K562 (cell line): ENCODE data around the gene LRP1. TPM values are rescaled to one million over a fixed set of nuclear protein-coding genes. Genes with fewer than 3 reads are reported as not detected.
A peak's percentile ranks its signal among the peaks of the same experiment; 100 is the strongest.

ENCODE experiments used
- ARID3A ChIP-seq: IDR thresholded peaks from 2 replicates; pipeline ENCODE4 v1.6.1; 2012; ENCODE audit warnings: low read depth, low read length, improper control_type of control experiment, borderline replicate concordance
- ATF7 ChIP-seq: fragments of 450-650 bp; IDR thresholded peaks from 2 replicates; pipeline ENCODE4 v1.7.1; 2014; ENCODE audit warnings: mild to moderate bottlenecking, moderate library complexity
- CREB5 ChIP-seq: fragments of 250-450 bp; sonication (Bioruptor Pico); IDR thresholded peaks from 2 replicates; pipeline ENCODE4 v1.5.0; 2020; ENCODE audit warnings: mild to moderate bottlenecking
- CXXC5 ChIP-seq: fragments of 250-450 bp; sonication (Bioruptor Pico); IDR thresholded peaks from 2 replicates; pipeline ENCODE4 v1.8.0; 2022; ENCODE audit warnings: inconsistent platforms, mild to moderate bottlenecking, moderate library complexity
- DPF2 ChIP-seq: fragments of 450-650 bp; IDR thresholded peaks from 2 replicates; pipeline ENCODE4 v1.6.1; 2016
- HNRNPL ChIP-seq: fragments of 200-400 bp; formaldehyde crosslinking; IDR thresholded peaks from 2 replicates; pipeline ENCODE4 v1.6.1; 2017; ENCODE audit warnings: low read depth, mild to moderate bottlenecking, low read length
- KDM1A ChIP-seq, 2 experiments: fragments of 450-650 bp; IDR thresholded peaks; 2 replicates each; pipeline ENCODE4 v1.6.1; 2016; ENCODE audit warnings: mild to moderate bottlenecking in 2 of 2
- KDM5B ChIP-seq: fragments of 200-600 bp; sonication (generic); IDR thresholded peaks from 2 replicates; pipeline ENCODE4 v1.6.1; 2012; ENCODE audit warnings: low read depth, mild to moderate bottlenecking, moderate library complexity, low read length, control low read depth, inconsistent platforms; ENCODE audit not compliant: insufficient replicate concordance
- MEF2D ChIP-seq: conservative IDR thresholded peaks from 2 replicates; pipeline ENCODE4 v1.6.1; 2016; ENCODE audit warnings: low read depth, missing genetic modification characterization, missing compliant biosample characterization
- MTA2 ChIP-seq: fragments of 450-650 bp; IDR thresholded peaks from 2 replicates; pipeline ENCODE4 v1.6.1; 2016; ENCODE audit warnings: low read depth
- MTA3 ChIP-seq: fragments of 450-650 bp; formaldehyde crosslinking; IDR thresholded peaks from 2 replicates; pipeline ENCODE4 v1.6.1; 2017; ENCODE audit warnings: mild to moderate bottlenecking, borderline replicate concordance
- NR0B1 ChIP-seq: fragments of 450-650 bp; IDR thresholded peaks from one replicate; pipeline ENCODE4 v1.6.1; 2018; ENCODE audit warnings: mild to moderate bottlenecking, moderate library complexity; ENCODE audit not compliant: partially characterized antibody
- PRMT5 ChIP-seq: sonication (generic); formaldehyde crosslinking; IDR thresholded peaks from 2 replicates; pipeline ENCODE4 v1.5.0; 2020; ENCODE audit warnings: missing genetic modification reagents
- TCF15 ChIP-seq: fragments of 250-450 bp; sonication (Bioruptor Pico); IDR thresholded peaks from 2 replicates; pipeline ENCODE4 v1.8.0; 2022; ENCODE audit warnings: moderate library complexity, mild to moderate bottlenecking, inconsistent platforms
- THAP12 ChIP-seq: fragments of 250-450 bp; sonication (Bioruptor Pico); IDR thresholded peaks from 2 replicates; pipeline ENCODE4 v1.9.0; 2021; ENCODE audit warnings: mild to moderate bottlenecking, inconsistent platforms
- THRB ChIP-seq: fragments of 450-650 bp; formaldehyde crosslinking; conservative IDR thresholded peaks from 2 replicates; pipeline ENCODE4 v1.4.0; 2022; ENCODE audit warnings: mild to moderate bottlenecking, missing genetic modification characterization
- XRCC4 ChIP-seq: IDR thresholded peaks from one replicate; pipeline ENCODE4 v1.6.1; 2011; ENCODE audit not compliant: insufficient read depth, insufficient read length; ENCODE audit errors: extremely low read depth
- ZNF316 ChIP-seq: fragments of 450-650 bp; IDR thresholded peaks from 2 replicates; pipeline ENCODE4 v1.6.1; 2016
- polyA plus RNA-seq, 8 experiments: library from polyadenylated mRNA; depleted of rRNA in 4 of 8; stranded (reverse) in 5 of 8; unstranded in 3 of 8; fragments of >200 nt; fragmentation: Nextera tagmentation in 2 of 8; fragmentation: Illumina TruSeq in 1 of 8; extraction: Ambion mirVana in 2 of 8; extraction: Trizol in 1 of 8; gene quantifications; 2 replicates each; pipeline versions ENCODE4 v1.2.1 to v1.2.3, GENCODE V29; 2011 to 2014; ENCODE audit warnings: inconsistent platforms in 1 of 8, missing spikeins in 1 of 8
- total RNA-seq, 7 experiments: library from RNA; depleted of rRNA in 6 of 7; stranded (reverse); fragments of >200 nt in 6 of 7; fragmentation: Illumina TruSeq in 2 of 7; extraction: Trizol in 2 of 7; gene quantifications; 2 replicates each; pipeline versions ENCODE4 v1.2.1 to v1.2.3, GENCODE V29; 2011 to 2021; ENCODE audit warnings: low replicate concordance in 1 of 7

LRP1 gene
- total and polyA plus RNA-seq, 9 of the 15 experiments (the other 6 are each of a cell fraction or from before 2014, with no cell fraction given) = 0.04 to 0.64 (median 0.19) TPM; not detected in 2

- TF ChIP-seq THAP12 (CRISPR knock-in tag) (no peak), CREB5 (CRISPR knock-in tag) (no peak), TCF15 (CRISPR knock-in tag) (0 out of 2 replicates have a peak, but pooled peaks have one; percentile 1), HNRNPL (no peak), KDM1A (IDR thresholded peaks at IDR 0.05) (peak in 1 of 2 experiments; percentile 33; a peak in 3 of 4 replicates), CXXC5 (CRISPR knock-in tag) (peak; percentile 93), KDM5B (peak; percentile 3), ZNF316 (no peak), MEF2D (no peak), ARID3A (no peak), ATF7 (peak; percentile 39; the same call in 1 of the 2 replicates), PRMT5 (CRISPR knock-in tag) (no peak), MTA3 (no peak; the same call in 1 of the 2 replicates), XRCC4 (no peak), THRB (CRISPR knock-in tag) (no peak), MTA2 (no peak), NR0B1 (no peak), DPF2 (peak; percentile 63; the same call in 1 of the 2 replicates)
Observed at GRCh38 chr12:57085999-57086492, 42.2 kb upstream of the LRP1 start (continued).
